ENCODE data around the gene MPP1.

DNA sequence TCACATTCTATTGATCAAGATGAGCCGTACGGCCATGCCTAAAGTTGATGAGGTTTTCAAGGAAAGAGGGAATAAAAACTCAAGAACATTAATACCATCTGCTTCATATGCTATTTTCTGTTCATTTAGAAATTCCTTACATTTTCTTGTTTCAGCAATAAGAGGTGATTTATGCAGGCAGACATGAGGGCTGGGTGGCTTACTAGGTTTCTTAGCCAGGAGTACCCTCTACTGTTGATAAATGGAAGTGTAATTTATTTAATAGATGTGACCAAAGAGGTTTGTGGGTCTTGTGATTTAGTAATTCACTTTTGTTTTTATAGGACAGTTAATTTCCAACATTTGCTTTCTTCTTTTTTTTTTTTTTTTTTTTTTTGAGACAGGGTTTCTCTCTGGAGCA lies 35.6 kb upstream of the MPP1 start:
- TF ChIP-seq, protein P1, sequence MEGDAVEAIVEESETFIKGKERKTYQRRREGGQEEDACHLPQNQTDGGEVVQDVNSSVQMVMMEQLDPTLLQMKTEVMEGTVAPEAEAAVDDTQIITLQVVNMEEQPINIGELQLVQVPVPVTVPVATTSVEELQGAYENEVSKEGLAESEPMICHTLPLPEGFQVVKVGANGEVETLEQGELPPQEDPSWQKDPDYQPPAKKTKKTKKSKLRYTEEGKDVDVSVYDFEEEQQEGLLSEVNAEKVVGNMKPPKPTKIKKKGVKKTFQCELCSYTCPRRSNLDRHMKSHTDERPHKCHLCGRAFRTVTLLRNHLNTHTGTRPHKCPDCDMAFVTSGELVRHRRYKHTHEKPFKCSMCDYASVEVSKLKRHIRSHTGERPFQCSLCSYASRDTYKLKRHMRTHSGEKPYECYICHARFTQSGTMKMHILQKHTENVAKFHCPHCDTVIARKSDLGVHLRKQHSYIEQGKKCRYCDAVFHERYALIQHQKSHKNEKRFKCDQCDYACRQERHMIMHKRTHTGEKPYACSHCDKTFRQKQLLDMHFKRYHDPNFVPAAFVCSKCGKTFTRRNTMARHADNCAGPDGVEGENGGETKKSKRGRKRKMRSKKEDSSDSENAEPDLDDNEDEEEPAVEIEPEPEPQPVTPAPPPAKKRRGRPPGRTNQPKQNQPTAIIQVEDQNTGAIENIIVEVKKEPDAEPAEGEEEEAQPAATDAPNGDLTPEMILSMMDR (IDR thresholded peaks at IDR 0.05), result peak; percentile 13 to 49 (median 24)
- no peak for TF ChIP-seq POLR2A (IDR thresholded peaks at IDR 0.05)
